HS-27A (cell line): Measurements from ENCODE around the gene IDI1.
"Not testable (repeated sequence)": the region's sequence is repeated elsewhere in the genome, so short reads cannot be mapped to it uniquely, and the experiment has no call there.

Experiments used
- DNase-seq: peaks from one replicate; pipeline ENCODE4 v3.0.0-alpha.2; 2012; ENCODE audit warnings: low read depth, missing footprints

The IDI1 gene

GRCh38 chr10:1034758-1035157 lies 14.2 kb downstream of the IDI1 start:
- no peak for DNase-seq

- no peak for DNase-seq
These were observed 15.3 kb downstream of the IDI1 start for GRCh38 chr10:1033601-1034000.

GRCh38 chr10:1029838-1030237 lies 19.1 kb downstream of the IDI1 start:
- no peak for DNase-seq

GRCh38 chr10:1026578-1026977 lies 22.3 kb downstream of the IDI1 start:
- DNase-seq: no peak

- DNase-seq: no peak
These were observed 23.2 kb downstream of the IDI1 start, which contains the start of gene IDI2 for GRCh38 chr10:1025683-1026082. Gene IDI2 (minus strand): TSS chr10:1025859. CDS start chr10:1024723, 1,136 bp downstream.

- no peak for DNase-seq
These were observed 24.8 kb downstream of the IDI1 start for GRCh38 chr10:1024103-1024502.

- no peak for DNase-seq
These were observed 26.5 kb downstream of the IDI1 start for GRCh38 chr10:1022413-1022812.

GRCh38 chr10:1020958-1021357 lies 28.0 kb downstream of the IDI1 start:
- DNase-seq: no peak

GRCh38 chr10:1020460-1020859 lies 28.5 kb downstream of the IDI1 start:
- DNase-seq: no peak

- DNase-seq: no peak
These were observed 29.6 kb downstream of the IDI1 start for GRCh38 chr10:1019362-1019761.

- DNase-seq: no peak
These were observed 33.2 kb downstream of the IDI1 start for GRCh38 chr10:1015688-1016087.

- no peak for DNase-seq
These were observed 37.2 kb downstream of the IDI1 start for GRCh38 chr10:1011696-1012095.

- DNase-seq: no peak
These were observed 38.2 kb downstream of the IDI1 start for GRCh38 chr10:1010703-1011102.

GRCh38 chr10:1009947-1010346 lies 39.0 kb downstream of the IDI1 start:
- not testable (repeated sequence) for DNase-seq

GRCh38 chr10:1009071-1009494 lies 39.8 kb downstream of the IDI1 start:
- no peak for DNase-seq

- no peak for DNase-seq
These were observed 41.3 kb downstream of the IDI1 start for GRCh38 chr10:1007583-1007982.

- DNase-seq: no peak
These were observed 42.3 kb downstream of the IDI1 start for GRCh38 chr10:1006573-1006972.

- no peak for DNase-seq
These were observed 44.8 kb downstream of the IDI1 start for GRCh38 chr10:1003884-1004670.

GRCh38 chr10:1002425-1003006 lies 46.4 kb downstream of the IDI1 start:
- no peak for DNase-seq

- DNase-seq: no peak
These were observed 51.5 kb downstream of the IDI1 start for GRCh38 chr10:997266-998022.

- no peak for DNase-seq
These were observed 52.9 kb downstream of the IDI1 start for GRCh38 chr10:996031-996430.

- no peak for DNase-seq
These were observed 53.4 kb downstream of the IDI1 start for GRCh38 chr10:995559-995926.
